Smooth muscle cell (in vitro differentiated cells): ENCODE data around the gene NOTUM. TPM values are rescaled to one million over a fixed set of nuclear protein-coding genes. Genes with fewer than 3 reads are reported as not detected.

Experiments
- DNase-seq: peaks from one replicate; lab custom pipeline; 2025; ENCODE audit not compliant: unreplicated experiment; lab: John Stamatoyannopoulos, UW
- H2AFZ ChIP-seq: fragments of 200-600 bp; sonication (generic); 2 replicates; pipeline ENCODE4 v1.6.0; 2016; ENCODE audit warnings: antibody characterized with exemption, low read depth, mild to moderate bottlenecking
- H3F3A ChIP-seq: fragments of 200-600 bp; sonication (generic); 2 replicates; pipeline ENCODE4 v1.6.0; 2017; ENCODE audit warnings: antibody characterized with exemption, low read depth
- H3K27ac ChIP-seq: fragments of 200-600 bp; sonication (generic); 2 replicates; pipeline ENCODE4 v1.5.1; 2016; ENCODE audit warnings: low read depth, mild to moderate bottlenecking
- H3K27me3 ChIP-seq: fragments of 200-600 bp; sonication (generic); 2 replicates; pipeline ENCODE4 v1.6.1; 2016; ENCODE audit warnings: low read depth, mild to moderate bottlenecking
- H3K36me3 ChIP-seq: fragments of 200-600 bp; sonication (generic); 2 replicates; pipeline ENCODE4 v1.5.1; 2016; ENCODE audit warnings: low read depth
- H3K4me1 ChIP-seq: fragments of 200-600 bp; sonication (generic); 2 replicates; pipeline ENCODE4 v1.5.1; 2016; ENCODE audit warnings: low read depth
- H3K4me2 ChIP-seq: fragments of 200-600 bp; sonication (generic); 2 replicates; pipeline ENCODE4 v1.6.0; 2016; ENCODE audit warnings: mild to moderate bottlenecking
- H3K4me3 ChIP-seq: fragments of 200-600 bp; sonication (generic); 2 replicates; pipeline ENCODE4 v1.5.1; 2016; ENCODE audit warnings: mild to moderate bottlenecking
- H3K79me2 ChIP-seq: fragments of 200-600 bp; sonication (generic); 2 replicates; pipeline ENCODE4 v1.6.0; 2016; ENCODE audit warnings: low read depth, mild to moderate bottlenecking
- H3K9ac ChIP-seq: fragments of 200-600 bp; sonication (generic); 2 replicates; pipeline ENCODE4 v1.6.0; 2016; ENCODE audit warnings: low read depth
- H3K9me3 ChIP-seq: fragments of 200-600 bp; sonication (generic); replicated peaks from 2 replicates; pipeline ENCODE4 v1.5.1; 2016; ENCODE audit warnings: low read depth
- H4K20me1 ChIP-seq: fragments of 200-600 bp; sonication (generic); 2 replicates; pipeline ENCODE4 v1.6.0; 2016; ENCODE audit warnings: low read depth
- CTCF ChIP-seq: fragments of 200-600 bp; sonication (generic); IDR thresholded peaks from 2 replicates; pipeline ENCODE4 v1.5.1; 2017; ENCODE audit warnings: borderline replicate concordance, mild to moderate bottlenecking, antibody characterized with exemption; ENCODE audit not compliant: insufficient read depth, poor library complexity, severe bottlenecking
- WGBS: methylation state at CpG from one replicate; pipeline ENCODE4 v1.1.7; 2016; ENCODE audit warnings: low lambda C conversion rate; 5-methylcytosine and 5-hydroxymethylcytosine counted together
- polyA plus RNA-seq: library from polyadenylated mRNA; unstranded; fragments of >200 nt; fragmentation: Nextera tagmentation; extraction: Ambion mirVana; gene quantifications from 2 replicates; pipeline ENCODE4 v1.2.1, GENCODE V29; 2016
- total RNA-seq: library from RNA; depleted of rRNA; stranded (reverse); fragments of >200 nt; gene quantifications from 2 replicates; pipeline ENCODE4 v1.2.3, GENCODE V29; 2014

The NOTUM gene
- total and polyA plus RNA-seq, 2 experiments from 2014 or later = 0.90 to 2.9 TPM

- no peaks in the 10 kb centered on the region for H3K36me3 ChIP-seq
- DNase-seq = no peak
These were observed 40.6 kb upstream of the NOTUM start for GRCh38 chr17:82001571-82002056.

DNA sequence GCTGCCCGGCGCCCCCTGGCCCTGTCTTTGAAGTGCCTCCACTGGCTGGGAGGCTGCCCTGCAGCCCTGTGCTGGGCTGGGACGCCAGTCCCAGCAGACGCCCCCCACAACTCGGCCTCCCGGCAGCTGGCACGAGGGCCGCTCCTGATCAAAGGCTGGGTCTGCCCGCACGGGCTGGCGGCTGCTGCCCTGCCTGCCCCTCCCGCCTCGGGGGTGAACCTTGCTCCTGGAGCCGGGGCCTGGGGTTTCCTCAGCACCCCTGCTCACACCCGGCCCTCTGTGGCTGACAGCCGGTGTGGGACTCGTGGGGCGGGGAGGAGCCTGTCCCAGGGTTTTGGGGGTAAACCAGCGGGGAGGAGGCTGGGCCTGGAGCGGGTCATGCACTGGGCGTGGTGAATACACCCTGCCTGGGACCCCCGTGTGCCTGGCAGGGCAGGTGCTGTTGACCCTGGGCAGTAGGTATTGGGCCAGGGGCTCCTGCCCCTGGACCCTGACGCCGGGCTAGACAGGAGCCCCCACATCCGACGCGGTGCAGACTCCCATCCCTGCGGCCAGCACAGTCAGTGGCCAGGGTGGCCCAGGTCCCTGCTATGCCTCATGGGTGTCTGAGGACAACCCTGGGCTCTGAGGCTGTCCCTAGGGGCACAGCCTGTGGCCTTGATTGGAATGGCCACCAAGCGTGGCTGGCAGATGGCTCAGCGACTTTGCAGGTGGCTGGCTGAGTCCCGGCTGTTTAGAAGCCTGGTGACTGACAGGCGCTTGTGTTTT is 40.0 kb upstream of the NOTUM start:
- H4K20me1 ChIP-seq = peaks cover 4% of the 10 kb centered on the region
- peaks cover 12% of the 10 kb centered on the region for H3F3A ChIP-seq
- 95% methylated on average over 32 of the region's 32 CpGs for WGBS
- no peak for TF ChIP-seq CTCF
- H3K4me2 ChIP-seq = no peak overlapping the region
- no peak overlapping the region for H3K27ac ChIP-seq
- H3K27me3 ChIP-seq = no peaks in the 10 kb centered on the region
- peaks cover 6% of the 10 kb centered on the region for H3K4me1 ChIP-seq
- no peak overlapping the region for H3K4me3 ChIP-seq
- no peaks in the 10 kb centered on the region for H3K9me3 ChIP-seq
- H3K36me3 ChIP-seq = no peaks in the 10 kb centered on the region
- no peaks in the 10 kb centered on the region for H3K79me2 ChIP-seq
- no peak for DNase-seq
- H3K9ac ChIP-seq = no peak overlapping the region
- H2AFZ ChIP-seq = no peak overlapping the region

More at GRCh38 chr17:82001571-82002056, 40.6 kb upstream of the NOTUM start:
- TF ChIP-seq CTCF = no peak
- H3K4me1 ChIP-seq = peaks cover 6% of the 10 kb centered on the region
- peaks cover 4% of the 10 kb centered on the region for H4K20me1 ChIP-seq
- peaks cover 12% of the 10 kb centered on the region for H3F3A ChIP-seq
- H3K9ac ChIP-seq = no peak overlapping the region
- no peak overlapping the region for H3K4me2 ChIP-seq
- WGBS = 87% methylated on average over 14 of the region's 17 CpGs
- H2AFZ ChIP-seq = no peak overlapping the region
- no peak overlapping the region for H3K4me3 ChIP-seq
- no peaks in the 10 kb centered on the region for H3K27me3 ChIP-seq
- no peaks in the 10 kb centered on the region for H3K9me3 ChIP-seq
- H3K27ac ChIP-seq = no peak overlapping the region
- H3K79me2 ChIP-seq = no peaks in the 10 kb centered on the region

GRCh38 chr17:81999976-82000802 is 39.2 kb upstream of the NOTUM start:
- Histone ChIP-seq H3K9me3 (no peaks in the 10 kb centered on the region), H4K20me1 (peaks cover 4% of the 10 kb centered on the region), H3K4me2 (no peak overlapping the region), H3K27me3 (no peaks in the 10 kb centered on the region), H3F3A (peaks cover 12% of the 10 kb centered on the region), H3K9ac (no peak overlapping the region), H3K79me2 (no peaks in the 10 kb centered on the region), H3K4me1 (peaks cover 6% of the 10 kb centered on the region), H3K27ac (no peak overlapping the region), H2AFZ (no peak overlapping the region), H3K4me3 (no peak overlapping the region), H3K36me3 (no peaks in the 10 kb centered on the region)
- DNase-seq = no peak
- WGBS = 96% methylated on average over 27 of the region's 36 CpGs
- no peak for TF ChIP-seq CTCF
